Body of pancreas (tissue), 4 donors: ENCODE results near the gene CELF5.

Experiments
- POLR2A ChIP-seq, 3 donors: fragments of 450-650 bp; IDR thresholded peaks; one replicate each; pipeline ENCODE4 v1.6.1; 2016; ENCODE audit warnings: antibody characterized with exemption in 3 of 3, mild to moderate bottlenecking in 2 of 3
- TF ChIP-seq, protein P1 (sequence below), 7 experiments: fragments of 450-650 bp in 4 of 7; fragments of 200-600 bp in 3 of 7; sonication (generic) in 3 of 7; IDR thresholded peaks; one replicate each; pipeline ENCODE4 v1.5.1; 2016 to 2019; ENCODE audit warnings: antibody characterized with exemption in 7 of 7

DNA sequence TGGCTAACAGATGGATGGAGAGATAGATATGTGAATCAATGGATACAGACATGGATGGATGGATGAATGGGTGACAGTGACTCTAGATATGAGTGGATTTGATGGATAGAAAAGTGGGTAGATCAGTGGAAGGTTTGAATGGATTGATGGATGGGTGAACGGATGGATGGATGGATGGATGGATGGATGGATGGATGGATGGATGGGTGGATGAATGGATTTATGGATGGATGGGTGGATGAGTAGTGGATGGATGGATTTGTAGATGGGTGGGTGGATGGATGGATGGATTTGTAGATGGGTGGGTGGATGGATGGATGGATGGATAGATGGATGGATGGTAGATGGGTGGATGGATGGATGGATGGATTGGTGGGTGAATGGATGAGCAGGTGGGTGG is 6.8 kb downstream of the CELF5 start:
- TF ChIP-seq POLR2A (IDR thresholded peaks at IDR 0.05) = no peak
- TF ChIP-seq, protein P1, sequence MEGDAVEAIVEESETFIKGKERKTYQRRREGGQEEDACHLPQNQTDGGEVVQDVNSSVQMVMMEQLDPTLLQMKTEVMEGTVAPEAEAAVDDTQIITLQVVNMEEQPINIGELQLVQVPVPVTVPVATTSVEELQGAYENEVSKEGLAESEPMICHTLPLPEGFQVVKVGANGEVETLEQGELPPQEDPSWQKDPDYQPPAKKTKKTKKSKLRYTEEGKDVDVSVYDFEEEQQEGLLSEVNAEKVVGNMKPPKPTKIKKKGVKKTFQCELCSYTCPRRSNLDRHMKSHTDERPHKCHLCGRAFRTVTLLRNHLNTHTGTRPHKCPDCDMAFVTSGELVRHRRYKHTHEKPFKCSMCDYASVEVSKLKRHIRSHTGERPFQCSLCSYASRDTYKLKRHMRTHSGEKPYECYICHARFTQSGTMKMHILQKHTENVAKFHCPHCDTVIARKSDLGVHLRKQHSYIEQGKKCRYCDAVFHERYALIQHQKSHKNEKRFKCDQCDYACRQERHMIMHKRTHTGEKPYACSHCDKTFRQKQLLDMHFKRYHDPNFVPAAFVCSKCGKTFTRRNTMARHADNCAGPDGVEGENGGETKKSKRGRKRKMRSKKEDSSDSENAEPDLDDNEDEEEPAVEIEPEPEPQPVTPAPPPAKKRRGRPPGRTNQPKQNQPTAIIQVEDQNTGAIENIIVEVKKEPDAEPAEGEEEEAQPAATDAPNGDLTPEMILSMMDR (IDR thresholded peaks at IDR 0.05) = no peak
